ENCODE results near the gene HIVEP2. TPM values are rescaled to one million over a fixed set of nuclear protein-coding genes. Genes with fewer than 3 reads are reported as not detected.

HIVEP2 gene
- polyA plus RNA-seq, 3 donors = 0.16 to 1.4 (median 0.64) TPM

DNA sequence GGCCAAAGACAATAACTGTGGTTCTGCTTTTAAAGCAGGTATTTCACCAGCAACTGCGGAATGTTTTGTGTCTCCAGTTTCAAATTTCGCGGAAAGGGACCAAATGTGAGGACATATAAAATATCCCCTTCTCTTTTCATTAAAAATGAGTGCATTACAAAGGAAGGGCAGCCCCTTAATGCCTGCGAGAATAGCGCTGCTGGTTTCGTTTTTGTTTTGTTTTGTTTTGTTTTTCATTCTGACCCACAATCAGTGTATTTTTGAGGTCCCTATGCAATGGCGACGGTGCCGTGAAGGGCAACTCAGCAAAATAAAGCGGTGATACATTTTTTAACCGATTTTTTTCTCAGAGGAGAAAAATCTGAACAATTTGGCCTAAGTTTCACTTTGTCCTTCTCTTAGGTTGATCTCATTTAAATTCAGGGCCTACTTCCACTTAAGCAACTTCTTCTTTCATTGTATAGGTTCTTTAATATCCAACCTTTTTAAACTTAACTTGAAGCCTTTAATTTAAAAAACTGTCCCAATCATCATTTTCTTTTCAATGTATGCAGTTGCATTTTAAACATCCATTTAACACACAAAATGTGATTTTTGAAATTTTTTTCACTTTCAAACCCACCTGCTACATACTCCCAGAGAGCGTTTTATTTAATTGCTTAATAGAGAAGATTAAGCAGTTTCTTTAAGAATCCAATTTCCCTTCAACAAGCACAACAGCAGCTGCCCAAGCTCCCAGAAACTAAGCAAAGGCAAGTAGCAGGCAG is 2.9 kb upstream of the HIVEP2 start:
- no peaks in the 10 kb centered on the region for H3K9me3 ChIP-seq (replicated peaks in 1 of 2; ENCODE audit: control insufficient read depth in 1 of 2, insufficient read depth in 1 of 2, low read length in 2 of 2)
- WGBS (ENCODE audit: insufficient coverage) = 0% methylated on average over 4 of the region's 12 CpGs
- TF ChIP-seq CTCF (IDR thresholded peaks at IDR 0.05) = no peak
- H4K20me1 ChIP-seq (ENCODE audit: insufficient read depth, low read length) = no peaks in the 10 kb centered on the region
- H3K4me1 ChIP-seq (ENCODE audit: control insufficient read depth in 1 of 2, insufficient read depth in 2 of 2, low read length in 2 of 2) = peaks cover 36 to 41% of the 10 kb centered on the region in 2 donors
- DNase-seq = peak in 2 of 3 donors; percentile 34 to 42
- Mint-ChIP-seq H3K36me3 (no peaks in the 10 kb centered on the region), H3K4me1 (peaks cover 39% of the 10 kb centered on the region), H3K27me3 (ENCODE audit: low read depth in 3 of 3) (peaks cover 4 to 10% (median 10%) of the 10 kb centered on the region in 3 donors), H3K4me3 (peak overlapping the region; percentile 89 to 93), H3K27ac (peak overlapping the region; percentile 95 to 99 (median 98)), H3K9me3 (peaks cover 0 to 2% (median 0%) of the 10 kb centered on the region in 7 donors)
- peak overlapping the region; percentile 81 to 95 (median 89) for H3K4me3 ChIP-seq (replicated peaks in 1 of 3; ENCODE audit: low read depth in 2 of 3, low read length in 3 of 3)
- no peaks in the 10 kb centered on the region for H3K27me3 ChIP-seq (ENCODE audit: control insufficient read depth in 2 of 2, insufficient read depth in 2 of 2, low read length in 2 of 2)
- H3K36me3 ChIP-seq (replicated peaks in 1 of 2; ENCODE audit: control insufficient read depth in 1 of 2, insufficient read depth in 2 of 2, low read length in 2 of 2) = no peaks in the 10 kb centered on the region
- H3K4me2 ChIP-seq (replicated peaks; ENCODE audit: extremely low read depth, low read length, poor library complexity, severe bottlenecking) = peak overlapping the region; percentile 84
- H2AFZ ChIP-seq (ENCODE audit: insufficient read depth, low read depth, low read length, poor library complexity, severe bottlenecking) = peak overlapping the region; percentile 69
- peak overlapping the region; percentile 98 for H3K27ac ChIP-seq (ENCODE audit: low read depth in 1 of 2, low read length in 2 of 2)
- intact Hi-C loops (cut with micrococcal nuclease) = loop anchor here (5.0 to 10.0 kb wide), 5 partner anchors 36 to 253 kb away; partner anchors contain the start of gene AIG1 (in 1 of the 2)
- H3K79me2 ChIP-seq (ENCODE audit: insufficient read depth, low read length) = no peaks in the 10 kb centered on the region
- H3K9ac ChIP-seq (ENCODE audit: insufficient read depth, low read length, poor library complexity, severe bottlenecking) = peak overlapping the region; percentile 91

GRCh38 chr6:142946924-142947713 is 2.1 kb upstream of the HIVEP2 start:
- WGBS (ENCODE audit: insufficient coverage) = under 1% methylated on average over 58 of the region's 77 CpGs
- H3K9me3 ChIP-seq (replicated peaks in 1 of 2; ENCODE audit: control insufficient read depth in 1 of 2, insufficient read depth in 1 of 2, low read length in 2 of 2) = no peaks in the 10 kb centered on the region
- no peaks in the 10 kb centered on the region for H4K20me1 ChIP-seq (ENCODE audit: insufficient read depth, low read length)
- peaks cover 30 to 37% of the 10 kb centered on the region in 2 donors for H3K4me1 ChIP-seq (ENCODE audit: control insufficient read depth in 1 of 2, insufficient read depth in 2 of 2, low read length in 2 of 2)
- H3K79me2 ChIP-seq (ENCODE audit: insufficient read depth, low read length) = no peaks in the 10 kb centered on the region
- H3K27me3 ChIP-seq (ENCODE audit: control insufficient read depth in 2 of 2, insufficient read depth in 2 of 2, low read length in 2 of 2) = no peaks in the 10 kb centered on the region
- intact Hi-C loops (cut with micrococcal nuclease) = loop anchor here (5.0 to 10.0 kb wide), 5 partner anchors 35 to 252 kb away; partner anchors contain the start of gene AIG1 (in 1 of the 2)
- peak; percentile 74 to 95 (median 82) for DNase-seq
- no peaks in the 10 kb centered on the region for H3K36me3 Mint-ChIP-seq
- peak overlapping the region; percentile 95 to 99 (median 98) for H3K27ac Mint-ChIP-seq
- peaks cover 4 to 10% (median 8%) of the 10 kb centered on the region in 3 donors for H3K27me3 Mint-ChIP-seq (ENCODE audit: low read depth in 3 of 3)
- H3K36me3 ChIP-seq (replicated peaks in 1 of 2; ENCODE audit: control insufficient read depth in 1 of 2, insufficient read depth in 2 of 2, low read length in 2 of 2) = no peaks in the 10 kb centered on the region
- H3K4me3 ChIP-seq (replicated peaks in 1 of 3; ENCODE audit: low read depth in 2 of 3, low read length in 3 of 3) = peak overlapping the region; percentile 81 to 95 (median 89)
- H3K4me2 ChIP-seq (replicated peaks; ENCODE audit: extremely low read depth, low read length, poor library complexity, severe bottlenecking) = peak overlapping the region; percentile 84
- H3K9ac ChIP-seq (ENCODE audit: insufficient read depth, low read length, poor library complexity, severe bottlenecking) = peak overlapping the region; percentile 91
- peak overlapping the region; percentile 69 for H2AFZ ChIP-seq (ENCODE audit: insufficient read depth, low read depth, low read length, poor library complexity, severe bottlenecking)
- peak overlapping the region; percentile 92 to 93 for H3K4me3 Mint-ChIP-seq
- no peak for TF ChIP-seq CTCF (IDR thresholded peaks at IDR 0.05)
- peaks cover 34% of the 10 kb centered on the region for H3K4me1 Mint-ChIP-seq
- H3K9me3 Mint-ChIP-seq = peaks cover 0 to 2% (median 0%) of the 10 kb centered on the region in 7 donors
- peak overlapping the region; percentile 98 for H3K27ac ChIP-seq (ENCODE audit: low read depth in 1 of 2, low read length in 2 of 2)
